HEK293 (cell line): ENCODE results near the gene ZBTB39.

Experiments used
- CTCF ChIA-PET: fragments of 350-600 bp; formaldehyde crosslinking; extraction: SDS; loops from one replicate; lab custom pipeline; 2021; ENCODE audit warnings: antibody characterized with exemption; lab: Yijun Ruan, JAX
- POLR2A ChIA-PET: fragments of 300-600 bp; formaldehyde crosslinking; extraction: SDS; loops from one replicate; lab custom pipeline; 2020; ENCODE audit warnings: antibody characterized with exemption, inconsistent platforms; lab: Yijun Ruan, JAX
- H3K27ac ChIP-seq: fragments of 200-500 bp; sonication (Bioruptor generic); 2 replicates; pipeline ENCODE4 v1.5.1; 2014; ENCODE audit warnings: low read depth, low read length, control low read depth, inconsistent platforms; ENCODE audit errors: extremely low read depth
- H3K36me3 ChIP-seq, 2 experiments: fragments of 200-500 bp in 1 of 2; sonication (Bioruptor generic) in 1 of 2; 1 replicate in 1 of 2; 2 replicates in 1 of 2; pipeline ENCODE4 v1.5.1; 2014 to 2017; ENCODE audit warnings: inconsistent platforms in 2 of 2, low read length in 2 of 2; ENCODE audit not compliant: control insufficient read depth in 2 of 2, insufficient read depth in 1 of 2
- H3K4me1 ChIP-seq: fragments of 200-500 bp; sonication (Bioruptor generic); 2 replicates; pipeline ENCODE4 v1.5.1; 2014; ENCODE audit warnings: mild to moderate bottlenecking, low read length, inconsistent platforms; ENCODE audit not compliant: control insufficient read depth, insufficient read depth
- H3K4me3 ChIP-seq: 2 replicates; pipeline ENCODE4 v1.5.1; 2011; ENCODE audit warnings: low read depth, mild to moderate bottlenecking, control low read depth, low read length, moderate library complexity
- H3K9me3 ChIP-seq: fragments of 200-500 bp; sonication (Bioruptor generic); 2 replicates; pipeline ENCODE4 v1.5.1; 2014; ENCODE audit warnings: low read depth, low read length, inconsistent platforms; ENCODE audit not compliant: control insufficient read depth, insufficient read depth
- ELK4 ChIP-seq: IDR thresholded peaks from 2 replicates; pipeline ENCODE4 v1.6.1; 2011; ENCODE audit warnings: mild to moderate bottlenecking, low read depth, low read length, borderline replicate concordance
- GLIS1 ChIP-seq: fragments of 450-650 bp; formaldehyde crosslinking; IDR thresholded peaks from 2 replicates; pipeline ENCODE4 v1.5.1; 2016; ENCODE audit warnings: missing biosample characterization, missing genetic modification characterization
- OSR2 ChIP-seq: fragments of 450-650 bp; formaldehyde crosslinking; IDR thresholded peaks from 2 replicates; pipeline ENCODE4 v1.5.1; 2016; ENCODE audit warnings: missing biosample characterization, missing genetic modification characterization
- PATZ1 ChIP-seq: fragments of 450-650 bp; formaldehyde crosslinking; IDR thresholded peaks from 2 replicates; pipeline ENCODE4 v1.5.1; 2016; ENCODE audit warnings: missing biosample characterization, missing genetic modification characterization
- RBAK ChIP-seq: fragments of 450-650 bp; formaldehyde crosslinking; IDR thresholded peaks from 2 replicates; pipeline ENCODE4 v1.5.1; 2016; ENCODE audit warnings: missing biosample characterization, missing genetic modification characterization
- TSHZ1 ChIP-seq: fragments of 450-650 bp; formaldehyde crosslinking; IDR thresholded peaks from 2 replicates; pipeline ENCODE4 v1.5.1; 2016; ENCODE audit warnings: missing biosample characterization, missing genetic modification characterization, borderline replicate concordance
- ZBTB49 ChIP-seq: fragments of 450-650 bp; formaldehyde crosslinking; IDR thresholded peaks from 2 replicates; pipeline ENCODE4 v1.5.1; 2016; ENCODE audit warnings: missing biosample characterization, missing genetic modification characterization, low read depth
- ZFHX2 ChIP-seq: fragments of 450-650 bp; formaldehyde crosslinking; conservative IDR thresholded peaks from 2 replicates; pipeline ENCODE4 v1.5.1; 2016; ENCODE audit warnings: missing biosample characterization, missing genetic modification characterization
- ZNF19 ChIP-seq: fragments of 450-650 bp; formaldehyde crosslinking; IDR thresholded peaks from 2 replicates; pipeline ENCODE4; 2016; ENCODE audit warnings: missing biosample characterization, missing genetic modification characterization, low read depth
- ZNF23 ChIP-seq: fragments of 450-650 bp; formaldehyde crosslinking; IDR thresholded peaks from 2 replicates; pipeline ENCODE4 v1.5.1; 2016; ENCODE audit warnings: missing biosample characterization, missing genetic modification characterization, borderline replicate concordance
- ZNF394 ChIP-seq: fragments of 450-650 bp; formaldehyde crosslinking; IDR thresholded peaks from 2 replicates; pipeline ENCODE4 v1.5.1; 2016; ENCODE audit warnings: missing biosample characterization, missing genetic modification characterization, mild to moderate bottlenecking, moderate library complexity, borderline replicate concordance
- ZNF518A ChIP-seq: fragments of 450-650 bp; formaldehyde crosslinking; conservative IDR thresholded peaks from 2 replicates; pipeline ENCODE4 v1.5.1; 2016; ENCODE audit warnings: low read depth, missing biosample characterization, missing genetic modification characterization
- ZSCAN23 ChIP-seq: fragments of 450-650 bp; formaldehyde crosslinking; IDR thresholded peaks from 2 replicates; pipeline ENCODE4 v1.5.1; 2016; ENCODE audit warnings: missing biosample characterization, missing genetic modification characterization
- ZSCAN4 ChIP-seq: fragments of 450-650 bp; formaldehyde crosslinking; IDR thresholded peaks from 2 replicates; pipeline ENCODE4 v1.5.1; 2017; ENCODE audit warnings: missing biosample characterization, missing genetic modification characterization
- ZXDB ChIP-seq: fragments of 450-650 bp; formaldehyde crosslinking; IDR thresholded peaks from 2 replicates; pipeline ENCODE4 v1.5.1; 2016; ENCODE audit warnings: missing biosample characterization, missing genetic modification characterization

ZBTB39 gene

GRCh38 chr12:57046947-57047890 is 40.9 kb upstream of the ZBTB39 start:
- TF ChIP-seq ZXDB (tag by site-specific recombination), result no peak
- TF ChIP-seq ZNF23 (tag by site-specific recombination), result no peak
- TF ChIP-seq ZSCAN23 (tag by site-specific recombination), result no peak
- Histone ChIP-seq H3K27ac (no peak overlapping the region), H3K4me1 (no peaks in the 10 kb centered on the region), H3K9me3 (no peaks in the 10 kb centered on the region), H3K36me3 (no peaks in the 10 kb centered on the region), H3K4me3 (no peak overlapping the region)
- ChIA-PET CTCF (interaction anchor here (0.6 to 2.8 kb wide), 9 partner anchors 15 to 146 kb away, joined by 3 to 12 read pairs (median 3); no protein-coding TSS in a partner anchor), POLR2A (no interaction called here)

GRCh38 chr12:57046086-57046791 is 39.9 kb upstream of the ZBTB39 start:
- CTCF ChIA-PET, result interaction anchor here (0.6 to 2.8 kb wide), 6 partner anchors 16 to 177 kb away, joined by 3 to 12 read pairs (median 4); no protein-coding TSS in a partner anchor
- no peak overlapping the region for H3K27ac ChIP-seq
- H3K4me1 ChIP-seq, result no peaks in the 10 kb centered on the region
- TF ChIP-seq GLIS1 (tag by site-specific recombination) (no peak), ZNF394 (tag by site-specific recombination) (no peak), PATZ1 (tag by site-specific recombination) (no peak), ZFHX2 (tag by site-specific recombination) (no peak), ZBTB49 (tag by site-specific recombination) (no peak), ZNF19 (tag by site-specific recombination) (no peak), TSHZ1 (tag by site-specific recombination) (no peak), ZNF518A (tag by site-specific recombination) (no peak), ELK4 (no peak), OSR2 (no peak), RBAK (no peak), ZSCAN4 (tag by site-specific recombination) (no peak)
- no peak overlapping the region for H3K4me3 ChIP-seq
- H3K9me3 ChIP-seq, result no peaks in the 10 kb centered on the region
- POLR2A ChIA-PET, result no interaction called here
- H3K36me3 ChIP-seq, result no peaks in the 10 kb centered on the region
